Activated CD8-positive, alpha-beta memory T cell treated with anti-CD3 and anti-CD28 coated beads, Interleukin-2, amount 50 U/mL, for 48 hours (primary cell): ENCODE results near the gene GDNF.
"Not testable (repeated sequence)": the region's sequence is repeated elsewhere in the genome, so short reads cannot be mapped to it uniquely, and the experiment has no call there.

Experiments used
- DNase-seq: peaks from one replicate; pipeline ENCODE4 v3.0.0-alpha.2; 2020

Gene GDNF

GRCh38 chr5:37839407-37840052 is at the start of gene GDNF:
Gene GDNF (minus strand): TSS chr5:37840041. CDS start chr5:37834796, 5,245 bp downstream.
- DNase-seq: peak; percentile 56

- no peak for DNase-seq
Observed at GRCh38 chr5:37888476-37888875, 48.6 kb upstream of the GDNF start.

GRCh38 chr5:37886242-37886905 is 46.5 kb upstream of the GDNF start:
- no peak for DNase-seq

- DNase-seq: no peak
Observed at GRCh38 chr5:37882636-37883035, 42.8 kb upstream of the GDNF start.

GRCh38 chr5:37881359-37881758 is 41.5 kb upstream of the GDNF start:
- no peak for DNase-seq

GRCh38 chr5:37876943-37877342 is 37.1 kb upstream of the GDNF start:
- no peak for DNase-seq

- no peak for DNase-seq
Observed at GRCh38 chr5:37876245-37876644, 36.4 kb upstream of the GDNF start.

GRCh38 chr5:37875051-37875787 is 35.4 kb upstream of the GDNF start:
- DNase-seq: no peak

GRCh38 chr5:37873988-37874387 is 34.1 kb upstream of the GDNF start:
- no peak for DNase-seq

GRCh38 chr5:37871023-37871815 is 31.4 kb upstream of the GDNF start:
- DNase-seq: no peak

- no peak for DNase-seq
Observed at GRCh38 chr5:37869216-37869615, 29.4 kb upstream of the GDNF start.

- no peak for DNase-seq
Observed at GRCh38 chr5:37867654-37868053, 27.8 kb upstream of the GDNF start.

GRCh38 chr5:37862907-37863306 is 23.1 kb upstream of the GDNF start:
- DNase-seq: not testable (repeated sequence)

- no peak for DNase-seq
Observed at GRCh38 chr5:37860206-37860605, 20.4 kb upstream of the GDNF start.

GRCh38 chr5:37859805-37860204 is 20.0 kb upstream of the GDNF start:
- no peak for DNase-seq

GRCh38 chr5:37858250-37858649 is 18.4 kb upstream of the GDNF start:
- DNase-seq: no peak

- no peak for DNase-seq
Observed at GRCh38 chr5:37857696-37858095, 17.9 kb upstream of the GDNF start.

GRCh38 chr5:37855438-37855837 is 15.6 kb upstream of the GDNF start:
- no peak for DNase-seq

GRCh38 chr5:37851305-37851704 is 11.5 kb upstream of the GDNF start:
- no peak for DNase-seq

- no peak for DNase-seq
Observed at GRCh38 chr5:37850226-37850865, 10.5 kb upstream of the GDNF start.

- DNase-seq: no peak
Observed at GRCh38 chr5:37849641-37850040, 9.8 kb upstream of the GDNF start.

GRCh38 chr5:37847978-37848425 is 8.2 kb upstream of the GDNF start:
- no peak for DNase-seq
